Measurements from ENCODE around the gene BCL2L11. TPM values are rescaled to one million over a fixed set of nuclear protein-coding genes. Genes with fewer than 3 reads are reported as not detected.

BCL2L11 gene
- total and polyA plus RNA-seq, 2 experiments from 2014 or later, result 12.3 to 25.3 TPM

GRCh38 chr2:111133603-111134002, 12.9 kb downstream of the BCL2L11 start:
- H3K79me2 ChIP-seq, result peaks cover 94% of the 10 kb centered on the region
- 80% methylated on average over 2 of the region's 2 CpGs for WGBS (ENCODE audit: low lambda C conversion rate, missing lambda C conversion rate)
- no peak for DNase-seq (ENCODE audit: low spot score)

GRCh38 chr2:111134055-111134454, 13.3 kb downstream of the BCL2L11 start:
- Histone ChIP-seq H3K27me3 (no peaks in the 10 kb centered on the region), H3K27ac (no peak overlapping the region), H3K4me3 (no peak overlapping the region), H2AFZ (no peak overlapping the region), H3K4me2 (no peak overlapping the region), H3K4me1 (ENCODE audit: insufficient read depth) (no peaks in the 10 kb centered on the region), H3K9me2 (replicated peaks; ENCODE audit: insufficient read depth) (no peaks in the 10 kb centered on the region), H3K36me3 (replicated peaks; ENCODE audit: insufficient read depth, low read depth) (no peaks in the 10 kb centered on the region), H3K9me3 (ENCODE audit: low read depth) (no peaks in the 10 kb centered on the region), H4K20me1 (ENCODE audit: insufficient read depth, poor library complexity, severe bottlenecking) (peaks cover 87% of the 10 kb centered on the region), H3K79me2 (peaks cover 94% of the 10 kb centered on the region)
- no peak for TF ChIP-seq EZH2 (IDR thresholded peaks at IDR 0.05; ENCODE audit: borderline replicate concordance)
- TF ChIP-seq, protein P1, sequence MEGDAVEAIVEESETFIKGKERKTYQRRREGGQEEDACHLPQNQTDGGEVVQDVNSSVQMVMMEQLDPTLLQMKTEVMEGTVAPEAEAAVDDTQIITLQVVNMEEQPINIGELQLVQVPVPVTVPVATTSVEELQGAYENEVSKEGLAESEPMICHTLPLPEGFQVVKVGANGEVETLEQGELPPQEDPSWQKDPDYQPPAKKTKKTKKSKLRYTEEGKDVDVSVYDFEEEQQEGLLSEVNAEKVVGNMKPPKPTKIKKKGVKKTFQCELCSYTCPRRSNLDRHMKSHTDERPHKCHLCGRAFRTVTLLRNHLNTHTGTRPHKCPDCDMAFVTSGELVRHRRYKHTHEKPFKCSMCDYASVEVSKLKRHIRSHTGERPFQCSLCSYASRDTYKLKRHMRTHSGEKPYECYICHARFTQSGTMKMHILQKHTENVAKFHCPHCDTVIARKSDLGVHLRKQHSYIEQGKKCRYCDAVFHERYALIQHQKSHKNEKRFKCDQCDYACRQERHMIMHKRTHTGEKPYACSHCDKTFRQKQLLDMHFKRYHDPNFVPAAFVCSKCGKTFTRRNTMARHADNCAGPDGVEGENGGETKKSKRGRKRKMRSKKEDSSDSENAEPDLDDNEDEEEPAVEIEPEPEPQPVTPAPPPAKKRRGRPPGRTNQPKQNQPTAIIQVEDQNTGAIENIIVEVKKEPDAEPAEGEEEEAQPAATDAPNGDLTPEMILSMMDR (IDR thresholded peaks at IDR 0.05; ENCODE audit: poor library complexity), result no peak
- WGBS (ENCODE audit: low lambda C conversion rate, missing lambda C conversion rate), result 97% methylated on average over 2 of the region's 2 CpGs
- DNase-seq (ENCODE audit: low spot score), result no peak

More at GRCh38 chr2:111133603-111134002, 12.9 kb downstream of the BCL2L11 start:
- no peak overlapping the region for H3K27ac ChIP-seq
- H3K4me2 ChIP-seq, result peak overlapping the region; percentile 39
- H3K4me1 ChIP-seq (ENCODE audit: insufficient read depth), result no peaks in the 10 kb centered on the region
- H3K27me3 ChIP-seq, result no peaks in the 10 kb centered on the region
- no peak for TF ChIP-seq EZH2 (IDR thresholded peaks at IDR 0.05; ENCODE audit: borderline replicate concordance)
- TF ChIP-seq, protein P1 (IDR thresholded peaks at IDR 0.05; ENCODE audit: poor library complexity), result no peak
- TF ChIP-seq EZH2phosphoT487 (IDR thresholded peaks at IDR 0.05; ENCODE audit: low read depth, severe bottlenecking, unreplicated experiment), result no peak
- H3K9me3 ChIP-seq (ENCODE audit: low read depth), result no peaks in the 10 kb centered on the region
- H4K20me1 ChIP-seq (ENCODE audit: insufficient read depth, poor library complexity, severe bottlenecking), result peaks cover 87% of the 10 kb centered on the region
- H3K4me3 ChIP-seq, result no peak overlapping the region
- H3K9me2 ChIP-seq (replicated peaks; ENCODE audit: insufficient read depth), result no peaks in the 10 kb centered on the region
- no peak overlapping the region for H2AFZ ChIP-seq
- H3K36me3 ChIP-seq (replicated peaks; ENCODE audit: insufficient read depth, low read depth), result no peaks in the 10 kb centered on the region

DNA sequence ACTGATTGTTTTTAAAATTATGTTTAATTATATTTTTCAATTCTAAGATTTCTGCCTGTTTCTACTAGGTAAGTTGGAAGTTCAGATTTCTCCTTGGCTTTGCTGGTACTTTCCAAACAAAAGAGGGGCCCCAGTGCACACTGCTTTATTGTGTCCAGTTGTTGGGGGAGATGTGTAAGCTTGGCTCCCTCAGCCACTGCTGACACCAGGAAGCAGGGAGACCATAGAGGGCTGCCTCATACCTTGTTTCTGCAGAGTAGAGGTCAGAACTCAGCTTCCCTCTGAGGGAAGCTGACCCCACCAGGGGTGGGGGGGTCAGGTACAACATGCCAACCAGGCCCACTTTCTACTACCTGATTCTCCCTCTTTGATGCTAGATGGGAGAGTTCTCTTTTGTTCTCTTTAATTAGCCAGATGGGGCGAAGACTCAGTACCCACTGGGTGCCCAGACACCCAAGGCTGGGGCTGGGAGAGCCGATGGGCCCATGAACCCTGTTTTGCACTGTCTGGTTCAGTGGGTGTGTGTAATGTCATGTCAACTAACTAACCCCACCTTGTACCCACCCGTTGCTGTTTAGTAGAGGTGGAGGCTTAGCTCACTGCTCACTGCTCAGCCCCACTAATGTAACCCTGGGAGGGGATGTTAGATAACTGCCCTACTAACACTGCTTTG, 14.7 kb downstream of the BCL2L11 start:
- Histone ChIP-seq H3K27ac (no peak overlapping the region), H3K4me3 (no peak overlapping the region), H3K4me1 (ENCODE audit: insufficient read depth) (no peaks in the 10 kb centered on the region), H3K27me3 (no peaks in the 10 kb centered on the region), H3K79me2 (peaks cover 94% of the 10 kb centered on the region), H3K36me3 (replicated peaks; ENCODE audit: insufficient read depth, low read depth) (peaks cover 4% of the 10 kb centered on the region), H3K9me2 (replicated peaks; ENCODE audit: insufficient read depth) (no peaks in the 10 kb centered on the region), H4K20me1 (ENCODE audit: insufficient read depth, poor library complexity, severe bottlenecking) (peaks cover 89% of the 10 kb centered on the region), H3K9me3 (ENCODE audit: low read depth) (no peaks in the 10 kb centered on the region), H2AFZ (no peak overlapping the region), H3K4me2 (no peak overlapping the region)
- TF ChIP-seq EZH2phosphoT487 (IDR thresholded peaks at IDR 0.05; ENCODE audit: low read depth, severe bottlenecking, unreplicated experiment) (no peak), EZH2 (IDR thresholded peaks at IDR 0.05; ENCODE audit: borderline replicate concordance) (no peak)
- TF ChIP-seq, protein P1 (IDR thresholded peaks at IDR 0.05; ENCODE audit: poor library complexity), result no peak
- DNase-seq (ENCODE audit: low spot score), result no peak
- 92% methylated on average over 3 of the region's 3 CpGs for WGBS (ENCODE audit: low lambda C conversion rate, missing lambda C conversion rate)

Measured in hepatocyte (in vitro differentiated cells).